Right lung (tissue), 5 donors: Measurements from ENCODE around the gene SCG5. TPM values are rescaled to one million over a fixed set of nuclear protein-coding genes. Genes with fewer than 3 reads are reported as not detected.

Experiments used
- DNase-seq, 2 donors: peaks; one replicate each; pipeline ENCODE4 v3.0.0-alpha.2; 2013
- polyA plus RNA-seq, 5 donors: library from polyadenylated mRNA; unstranded; fragments of 120-200 nt; gene quantifications; one replicate each; pipeline versions ENCODE4 v1.2.1 to v1.2.3, GENCODE V29; 2013; ENCODE audit warnings: inconsistent platforms in 1 of 5, low replicate concordance in 1 of 5; ENCODE audit not compliant: insufficient read length in 5 of 5, insufficient read depth in 1 of 5

Gene SCG5
- polyA plus RNA-seq, 5 donors = 5.9 to 12.9 (median 7.4) TPM

GRCh38 chr15:32688151-32688639, 46.7 kb downstream of the SCG5 start:
- peak; percentile 24 to 33 for DNase-seq

- no peak for DNase-seq
Measured at GRCh38 chr15:32690941-32691688, 49.6 kb downstream of the SCG5 start.

GRCh38 chr15:32691689-32692038, 50.2 kb downstream of the SCG5 start:
- no peak for DNase-seq

- DNase-seq = no peak
Measured at GRCh38 chr15:32692286-32692685, 50.8 kb downstream of the SCG5 start.

- no peak for DNase-seq
Measured at GRCh38 chr15:32694222-32694983, 52.9 kb downstream of the SCG5 start.

- DNase-seq = no peak
Measured at GRCh38 chr15:32698773-32699390, 57.4 kb downstream of the SCG5 start.

GRCh38 chr15:32700501-32701150, 59.1 kb downstream of the SCG5 start:
- no peak for DNase-seq

GRCh38 chr15:32701863-32702262, 60.4 kb downstream of the SCG5 start:
- DNase-seq = no peak

GRCh38 chr15:32704395-32704981, 63.0 kb downstream of the SCG5 start:
- no peak for DNase-seq

- no peak for DNase-seq
Measured at GRCh38 chr15:32705446-32705845, 63.9 kb downstream of the SCG5 start.

- DNase-seq = no peak
Measured at GRCh38 chr15:32706704-32707103, 65.2 kb downstream of the SCG5 start.

GRCh38 chr15:32707436-32707835, 65.9 kb downstream of the SCG5 start:
- DNase-seq = no peak

- no peak for DNase-seq
Measured at GRCh38 chr15:32709295-32710033, 68.0 kb downstream of the SCG5 start.

GRCh38 chr15:32715276-32715675, 73.8 kb downstream of the SCG5 start:
- DNase-seq = no peak

GRCh38 chr15:32716216-32716914, 74.9 kb downstream of the SCG5 start:
- no peak for DNase-seq

GRCh38 chr15:32716915-32717425, 75.5 kb downstream of the SCG5 start:
- no peak for DNase-seq

- DNase-seq = no peak
Measured at GRCh38 chr15:32717426-32718226, 76.1 kb downstream of the SCG5 start, which contains the start of gene GREM1. Gene GREM1 (plus strand): TSS chr15:32718004. CDS start chr15:32730691, 12,687 bp downstream.

GRCh38 chr15:32718227-32718820, 76.8 kb downstream of the SCG5 start:
- no peak for DNase-seq
